LNCAP (cell line): Measurements from ENCODE around the gene WTAP.

Experiments used
- TF ChIP-seq, protein P1 (sequence below): fragments of 450-650 bp; IDR thresholded peaks from 2 replicates; pipeline ENCODE4 v1.5.1; 2017; ENCODE audit warnings: mild to moderate bottlenecking

WTAP gene

DNA sequence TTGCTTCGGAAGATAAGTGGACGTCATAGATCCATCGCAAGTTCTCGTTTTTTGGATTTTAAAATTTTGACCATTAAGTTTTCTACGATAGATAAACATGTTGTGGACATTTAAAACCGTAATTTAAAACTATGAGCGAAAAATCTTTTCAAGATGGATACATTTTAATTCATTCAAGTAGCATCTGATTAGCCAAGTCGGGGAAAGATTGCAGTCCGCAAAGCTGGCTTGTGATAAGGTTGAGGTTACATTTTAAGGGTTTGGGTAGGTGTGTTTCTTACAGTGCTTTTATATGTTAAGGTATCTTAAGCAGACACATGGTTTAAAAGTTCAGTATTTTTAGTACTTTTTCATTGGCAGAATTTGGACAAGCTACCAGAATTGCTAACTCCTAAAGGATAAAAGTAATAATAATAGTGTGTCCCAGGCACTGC is 1.2 kb downstream of the WTAP start:
- TF ChIP-seq, protein P1, sequence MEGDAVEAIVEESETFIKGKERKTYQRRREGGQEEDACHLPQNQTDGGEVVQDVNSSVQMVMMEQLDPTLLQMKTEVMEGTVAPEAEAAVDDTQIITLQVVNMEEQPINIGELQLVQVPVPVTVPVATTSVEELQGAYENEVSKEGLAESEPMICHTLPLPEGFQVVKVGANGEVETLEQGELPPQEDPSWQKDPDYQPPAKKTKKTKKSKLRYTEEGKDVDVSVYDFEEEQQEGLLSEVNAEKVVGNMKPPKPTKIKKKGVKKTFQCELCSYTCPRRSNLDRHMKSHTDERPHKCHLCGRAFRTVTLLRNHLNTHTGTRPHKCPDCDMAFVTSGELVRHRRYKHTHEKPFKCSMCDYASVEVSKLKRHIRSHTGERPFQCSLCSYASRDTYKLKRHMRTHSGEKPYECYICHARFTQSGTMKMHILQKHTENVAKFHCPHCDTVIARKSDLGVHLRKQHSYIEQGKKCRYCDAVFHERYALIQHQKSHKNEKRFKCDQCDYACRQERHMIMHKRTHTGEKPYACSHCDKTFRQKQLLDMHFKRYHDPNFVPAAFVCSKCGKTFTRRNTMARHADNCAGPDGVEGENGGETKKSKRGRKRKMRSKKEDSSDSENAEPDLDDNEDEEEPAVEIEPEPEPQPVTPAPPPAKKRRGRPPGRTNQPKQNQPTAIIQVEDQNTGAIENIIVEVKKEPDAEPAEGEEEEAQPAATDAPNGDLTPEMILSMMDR, result no peak

DNA sequence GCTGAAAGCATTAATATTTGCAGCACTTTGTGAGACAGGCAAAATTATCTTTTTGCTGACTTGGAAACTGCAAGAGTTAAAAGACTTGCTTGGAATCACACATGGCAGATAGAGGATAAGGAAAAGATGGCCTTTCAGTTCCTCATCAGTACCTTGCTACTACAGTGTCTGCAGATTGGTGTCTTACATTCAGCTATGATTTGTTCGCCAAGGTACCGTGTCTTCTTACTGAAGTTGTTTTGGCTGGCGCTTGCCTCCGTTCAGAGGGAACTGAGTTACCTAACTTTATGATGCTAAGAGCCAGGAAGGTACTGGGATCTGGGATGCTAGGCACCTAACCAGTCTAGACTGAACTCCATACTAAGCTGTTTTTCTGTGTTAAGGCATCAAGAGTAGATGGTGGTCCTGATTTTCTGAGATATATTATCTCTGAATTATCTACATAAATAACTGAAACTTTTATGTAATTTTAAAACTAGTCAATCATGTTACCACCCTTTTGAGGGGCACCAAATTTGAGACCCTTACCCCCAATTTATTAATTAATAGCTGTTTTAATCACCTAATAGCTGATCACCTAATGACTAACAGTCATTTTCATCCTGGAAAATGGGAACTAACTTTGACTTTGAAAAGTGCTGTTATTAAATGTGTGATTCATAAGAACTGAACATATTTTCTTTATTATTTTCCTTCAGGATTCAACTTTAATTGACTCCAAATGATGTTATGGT is 2.5 kb downstream of the WTAP start:
- TF ChIP-seq, protein P1, result no peak

DNA sequence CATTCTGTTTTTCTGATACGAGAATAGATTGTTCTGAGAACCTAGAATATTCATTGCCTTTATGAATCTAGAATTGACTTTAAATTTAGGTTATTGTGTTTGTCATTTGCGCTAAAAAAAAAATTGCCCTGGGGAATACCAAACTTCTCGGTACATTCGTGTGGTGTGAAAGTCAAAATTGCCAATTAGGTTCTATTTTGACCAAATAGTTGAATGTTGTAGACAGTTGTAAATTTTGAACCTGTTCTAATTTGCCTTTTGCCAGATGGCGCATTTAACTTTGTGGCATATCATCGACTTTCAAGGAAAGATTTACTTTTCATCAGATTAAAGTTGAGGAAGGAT is 3.0 kb downstream of the WTAP start:
- TF ChIP-seq, protein P1, result no peak

DNA sequence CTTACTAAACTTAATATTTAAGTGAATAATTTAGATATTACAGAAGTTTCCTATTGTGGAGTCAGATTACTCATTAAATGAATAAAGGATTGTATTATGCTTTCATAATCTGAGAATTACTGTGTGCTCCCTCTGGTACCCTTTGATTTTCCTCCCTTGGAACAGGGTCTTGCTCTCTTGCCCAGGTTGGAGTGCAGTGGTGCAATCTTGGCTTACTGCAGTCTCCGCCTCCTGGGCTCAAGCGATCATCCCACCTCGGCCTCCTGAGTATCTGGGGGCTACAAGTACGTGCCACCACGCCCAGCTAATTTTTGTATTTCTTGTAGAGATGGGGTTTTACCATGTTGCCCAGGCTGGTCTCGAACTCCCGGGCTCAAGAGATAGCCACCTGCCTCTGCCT is 9.6 kb downstream of the WTAP start:
- TF ChIP-seq, protein P1, result no peak

DNA sequence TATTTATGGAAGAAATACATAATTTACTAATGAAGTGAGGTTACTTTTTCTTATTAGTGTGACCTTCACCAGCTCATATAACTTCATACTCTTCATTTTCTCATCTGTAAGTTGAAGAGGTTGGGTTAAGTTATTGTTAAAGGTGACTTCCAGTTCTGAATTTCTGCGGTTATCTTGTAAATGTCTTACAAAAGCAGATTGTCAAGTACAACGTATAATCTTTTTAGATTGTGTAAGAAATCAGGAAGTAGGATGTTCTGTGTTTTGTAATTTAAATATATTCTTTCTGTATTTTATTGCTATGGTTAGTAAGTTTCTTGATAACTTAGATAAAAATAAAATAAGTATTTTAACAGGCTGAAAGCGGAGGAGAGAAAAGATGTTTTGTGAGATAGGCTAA is 12.0 kb downstream of the WTAP start:
- TF ChIP-seq, protein P1, result no peak

DNA sequence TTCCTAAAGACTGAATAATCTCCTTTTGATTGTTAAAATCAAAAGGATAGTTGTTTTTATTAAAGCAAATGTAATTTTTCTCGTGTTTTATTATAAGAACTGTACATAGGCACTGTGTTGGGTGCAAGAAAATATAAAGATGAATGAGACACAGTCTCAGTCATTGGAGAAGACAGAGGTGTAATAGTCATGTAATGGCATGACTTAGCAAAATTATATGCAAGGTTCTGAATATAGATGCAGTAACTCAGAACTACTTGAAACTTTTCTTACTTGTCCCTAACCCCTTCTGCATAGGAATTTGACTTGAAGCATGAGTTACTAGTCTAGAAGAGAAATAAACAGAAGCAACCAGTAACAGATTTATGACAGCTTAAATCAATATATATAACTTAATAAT is 14.9 kb downstream of the WTAP start:
- TF ChIP-seq, protein P1, result no peak

DNA sequence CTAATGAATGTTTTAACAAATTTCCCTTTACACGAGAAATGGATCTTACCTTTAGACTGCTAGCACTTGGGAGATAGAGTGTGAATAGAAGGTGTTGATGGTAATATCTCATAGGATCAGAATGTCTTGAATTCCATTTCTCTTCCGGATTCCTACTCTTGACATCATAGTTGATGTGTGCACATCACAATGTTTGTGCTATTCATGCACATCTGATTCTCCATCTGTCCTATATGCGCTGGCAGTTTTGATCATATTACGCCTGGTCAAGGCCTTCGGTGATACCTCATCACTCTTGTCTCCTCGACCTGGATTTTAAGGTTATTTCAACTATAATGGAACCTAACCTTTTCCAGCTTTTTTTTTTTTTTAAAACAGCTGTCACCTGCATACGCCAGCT is 17.8 kb downstream of the WTAP start:
- TF ChIP-seq, protein P1, result no peak

DNA sequence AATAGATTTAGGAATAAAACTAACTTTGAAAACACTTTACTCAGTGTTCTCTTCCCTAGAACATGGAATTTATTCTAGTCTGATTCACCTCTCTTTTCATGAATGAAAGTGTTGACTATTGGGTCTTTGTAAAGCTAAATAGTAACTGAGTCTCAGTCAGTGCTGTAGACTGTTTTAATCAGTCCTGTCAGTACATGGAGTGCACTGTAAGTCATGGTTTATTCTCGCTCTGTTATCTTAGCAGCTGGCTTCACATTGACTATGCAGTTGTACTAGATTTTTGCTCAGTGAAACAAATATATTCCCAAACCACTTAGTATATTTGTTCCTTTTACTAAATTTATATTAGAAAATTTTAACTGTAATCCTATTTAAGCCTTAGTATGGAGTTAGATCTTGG is 19.5 kb downstream of the WTAP start:
- TF ChIP-seq, protein P1, result no peak
